Mesenchymal stem cell (in vitro differentiated cells and primary cell): ENCODE data around the gene ZBTB48.
A peak's percentile ranks its signal among the peaks of the same experiment; 100 is the strongest.

Source experiments
- DNase-seq: peaks from one replicate; pipeline ENCODE4 v3.0.0-alpha.2; 2013
- H2AFZ ChIP-seq: one replicate; pipeline ENCODE4 v1.6.1; 2013; ENCODE audit warnings: low read depth, mild to moderate bottlenecking, control low read depth, inconsistent platforms, low read length, moderate library complexity
- H2AK5ac ChIP-seq: 2 replicates; pipeline ENCODE4 v1.6.1; 2013; ENCODE audit warnings: low read length, moderate library complexity, mild to moderate bottlenecking, inconsistent platforms; ENCODE audit not compliant: severe bottlenecking
- H2BK120ac ChIP-seq: one replicate; pipeline ENCODE4 v1.6.1; 2013; ENCODE audit warnings: low read depth, mild to moderate bottlenecking, inconsistent platforms, low read length, moderate library complexity
- H2BK12ac ChIP-seq, 2 experiments: one replicate each; pipeline ENCODE4 v1.6.1; 2013; ENCODE audit warnings: inconsistent platforms in 2 of 2, low read length in 2 of 2, mild to moderate bottlenecking in 2 of 2, moderate library complexity in 2 of 2, control low read depth in 1 of 2
- H2BK15ac ChIP-seq: one replicate; pipeline ENCODE4 v1.6.1; 2013; ENCODE audit warnings: mild to moderate bottlenecking, low read depth, inconsistent platforms; ENCODE audit not compliant: poor library complexity, severe bottlenecking
- H2BK5ac ChIP-seq: 2 replicates; pipeline ENCODE4 v1.6.1; 2013; ENCODE audit warnings: low read depth, mild to moderate bottlenecking, low read length, control low read depth, inconsistent platforms; ENCODE audit not compliant: poor library complexity, severe bottlenecking
- H3K14ac ChIP-seq, 2 experiments: one replicate each; pipeline ENCODE4 v1.6.1; 2013; ENCODE audit warnings: inconsistent platforms in 2 of 2, low read length in 2 of 2, control low read depth in 1 of 2, mild to moderate bottlenecking in 1 of 2, moderate library complexity in 1 of 2
- H3K18ac ChIP-seq, 2 experiments: one replicate each; pipeline ENCODE4 v1.6.1; 2013; ENCODE audit warnings: inconsistent platforms in 2 of 2, low read length in 2 of 2, control low read depth in 1 of 2, low read depth in 1 of 2, mild to moderate bottlenecking in 1 of 2
- H3K23ac ChIP-seq, 2 experiments: one replicate each; pipeline ENCODE4 v1.6.1; 2013; ENCODE audit warnings: inconsistent platforms in 2 of 2, low read length in 2 of 2, mild to moderate bottlenecking in 2 of 2, moderate library complexity in 2 of 2, control low read depth in 1 of 2
- H3K27ac ChIP-seq: 2 replicates; pipeline ENCODE4 v1.5.1; 2013; ENCODE audit warnings: mild to moderate bottlenecking, moderate library complexity, low read length, control low read depth, inconsistent platforms; ENCODE audit not compliant: poor library complexity, severe bottlenecking
- H3K27me3 ChIP-seq, 2 experiments: 2 replicates each; pipeline versions ENCODE4 v1.6.1 to v1.7.0; 2013; ENCODE audit warnings: low read length in 2 of 2, mild to moderate bottlenecking in 2 of 2, moderate library complexity in 2 of 2, control low read depth in 1 of 2, inconsistent platforms in 1 of 2; ENCODE audit not compliant: control insufficient read depth in 1 of 2, insufficient read depth in 1 of 2
- H3K36me3 ChIP-seq, 2 experiments: 2 replicates each; pipeline versions ENCODE4 v1.6.1 to v1.7.0; 2013; ENCODE audit warnings: low read length in 2 of 2, control low read depth in 1 of 2, inconsistent platforms in 1 of 2, low read depth in 1 of 2, mild to moderate bottlenecking in 1 of 2; ENCODE audit not compliant: insufficient read depth in 2 of 2, control insufficient read depth in 1 of 2
- H3K4ac ChIP-seq, 2 experiments: one replicate each; pipeline ENCODE4 v1.6.1; 2013; ENCODE audit warnings: inconsistent platforms in 2 of 2, low read length in 2 of 2, mild to moderate bottlenecking in 2 of 2, moderate library complexity in 2 of 2, control low read depth in 1 of 2, low read depth in 1 of 2
- H3K4me1 ChIP-seq: 2 replicates; pipeline ENCODE4 v1.6.1; 2013; ENCODE audit warnings: low read depth, low read length, control low read depth; ENCODE audit not compliant: control insufficient read depth, insufficient read depth
- H3K4me2 ChIP-seq: 2 replicates; pipeline ENCODE4 v1.6.1; 2013; ENCODE audit warnings: low read length, mild to moderate bottlenecking, inconsistent platforms; ENCODE audit not compliant: poor library complexity, severe bottlenecking
- H3K4me3 ChIP-seq, 2 experiments: 2 replicates each; pipeline versions ENCODE4 v1.5.1 to v1.7.0; 2013; ENCODE audit warnings: low read length in 2 of 2, mild to moderate bottlenecking in 2 of 2, control low read depth in 1 of 2, low read depth in 1 of 2; ENCODE audit not compliant: insufficient read depth in 1 of 2
- H3K79me1 ChIP-seq: replicated peaks from 2 replicates; pipeline ENCODE4 v1.6.1; 2013; ENCODE audit warnings: mild to moderate bottlenecking, control low read depth, low read length, inconsistent platforms; ENCODE audit not compliant: poor library complexity, severe bottlenecking
- H3K9ac ChIP-seq: 2 replicates; pipeline ENCODE4 v1.7.0; 2013; ENCODE audit warnings: mild to moderate bottlenecking, low read length, moderate library complexity
- H3K9me3 ChIP-seq: 2 replicates; pipeline ENCODE4 v1.7.0; 2013; ENCODE audit warnings: mild to moderate bottlenecking, low read length; ENCODE audit not compliant: control insufficient read depth
- H4K8ac ChIP-seq: one replicate; pipeline ENCODE4 v1.6.1; 2013; ENCODE audit warnings: inconsistent platforms, mild to moderate bottlenecking, low read length, moderate library complexity
- H4K91ac ChIP-seq: one replicate; pipeline ENCODE4 v1.6.1; 2013; ENCODE audit warnings: mild to moderate bottlenecking, low read length, inconsistent platforms
- WGBS: methylation state at CpG from one replicate; pipeline ENCODE4 v1.1.7; 2013; ENCODE audit warnings: mixed read lengths; 5-methylcytosine and 5-hydroxymethylcytosine counted together

Gene ZBTB48

DNA sequence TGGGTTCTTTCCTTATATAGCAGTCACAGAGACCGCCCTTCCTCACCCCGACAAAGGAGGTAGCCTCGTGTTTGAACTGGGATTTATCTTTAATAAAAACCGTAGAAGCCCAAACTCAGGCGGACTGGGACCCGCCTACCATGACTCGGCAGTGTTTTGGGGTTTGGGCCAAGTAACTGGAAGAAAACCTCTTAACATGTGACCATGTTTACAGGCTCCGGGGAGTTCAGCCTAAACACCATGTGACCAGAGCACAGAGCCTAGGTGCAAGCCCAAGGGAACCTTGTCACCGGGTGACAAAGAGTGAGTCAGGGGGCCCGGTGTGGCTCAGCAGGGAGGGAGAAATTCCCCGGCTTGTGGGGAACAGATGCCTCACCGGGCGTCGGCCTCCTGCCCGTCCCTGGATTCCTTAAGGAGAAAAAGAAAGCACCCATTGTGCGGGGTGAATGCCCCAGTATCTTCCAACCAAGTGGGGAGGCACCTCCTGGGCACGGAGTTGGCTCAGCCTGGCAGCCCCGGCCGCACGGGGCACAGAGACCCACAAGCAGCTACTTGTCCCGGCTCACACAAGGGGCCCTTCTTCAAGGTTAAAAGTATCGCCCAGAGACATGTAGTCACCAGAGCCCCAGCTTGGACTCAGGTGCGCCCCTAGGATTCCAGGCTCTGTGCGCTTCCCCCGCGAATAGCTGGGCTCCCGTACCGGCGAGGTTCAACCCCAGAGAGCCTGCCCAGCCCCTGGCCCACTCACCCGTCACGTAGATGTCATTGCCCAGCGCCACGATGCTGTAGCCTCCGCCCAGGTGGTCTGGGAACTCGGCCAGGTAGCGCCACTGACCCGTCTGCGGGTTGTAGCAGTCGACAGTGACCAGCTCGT is 21.5 kb downstream of the ZBTB48 start:
- under 1% methylated on average over 40 of the region's 40 CpGs for WGBS
- no peaks in the 10 kb centered on the region for H3K9me3 ChIP-seq
- H3K4me2 ChIP-seq: peak overlapping the region; percentile 97
- H3K4ac ChIP-seq: peak overlapping the region; percentile 76 to 96
- H4K8ac ChIP-seq: no peak overlapping the region
- H2BK120ac ChIP-seq: peak overlapping the region; percentile 29
- H3K4me3 ChIP-seq: peak overlapping the region; percentile 89 to 95
- peaks cover 25% of the 10 kb centered on the region for H3K79me1 ChIP-seq
- no peak overlapping the region for H2AK5ac ChIP-seq
- peak overlapping the region; percentile 55 for H2AFZ ChIP-seq
- H3K4me1 ChIP-seq: peaks cover 40% of the 10 kb centered on the region
- H3K36me3 ChIP-seq: peaks cover 26 to 29% of the 10 kb centered on the region in 2 experiments
- peak overlapping the region; percentile 77 to 99 for H3K18ac ChIP-seq
- H2BK12ac ChIP-seq: peak overlapping the region in 1 of 2 experiments; percentile 95
- H3K27me3 ChIP-seq: no peaks in the 10 kb centered on the region
- no peak overlapping the region for H2BK15ac ChIP-seq
- H2BK5ac ChIP-seq: no peak overlapping the region
- DNase-seq: peak; percentile 94
- peak overlapping the region; percentile 38 for H3K27ac ChIP-seq
- peak overlapping the region; percentile 44 for H4K91ac ChIP-seq
- peak overlapping the region in 1 of 2 experiments; percentile 100 for H3K14ac ChIP-seq
- H3K23ac ChIP-seq: peak overlapping the region in 1 of 2 experiments; percentile 100
- peak overlapping the region; percentile 98 for H3K9ac ChIP-seq

DNA sequence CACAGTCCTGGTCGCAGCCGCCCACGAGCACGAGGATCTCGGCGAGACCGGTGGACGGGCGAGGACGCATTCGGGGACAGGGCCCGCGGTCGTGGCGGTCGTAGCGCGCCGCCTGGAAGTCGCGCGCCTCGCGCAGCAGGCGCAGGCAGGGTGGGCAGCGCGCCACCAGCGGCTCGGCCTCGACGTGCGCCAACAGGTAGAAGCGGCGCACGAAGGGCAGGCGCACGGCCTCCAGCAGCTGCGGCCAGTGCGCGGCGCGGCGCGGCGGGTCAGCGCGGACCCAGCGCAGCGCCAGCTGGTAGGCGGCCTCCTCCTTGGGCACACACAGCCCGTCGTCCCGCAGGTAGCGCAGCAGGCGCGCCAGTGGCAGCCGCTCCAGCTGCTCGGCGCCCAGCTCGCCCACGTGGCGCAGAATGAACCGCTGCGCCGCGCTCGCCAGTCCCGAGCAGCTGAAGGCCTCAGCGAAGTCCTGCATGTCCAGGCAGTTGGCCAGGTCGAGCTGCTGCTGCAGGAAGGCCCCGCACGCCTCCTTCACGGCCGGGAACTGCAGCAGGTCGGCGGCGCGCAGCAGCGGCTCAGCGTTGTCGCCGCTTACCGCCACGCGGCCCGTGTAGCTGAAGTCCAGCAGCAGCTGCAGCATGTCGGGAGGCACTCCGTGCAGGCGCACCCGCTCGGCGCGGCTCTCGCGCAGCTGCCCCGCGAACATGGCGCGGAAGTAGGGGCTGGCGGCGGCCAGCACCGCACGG is 22.3 kb downstream of the ZBTB48 start:
- peaks cover 38% of the 10 kb centered on the region for H3K4me1 ChIP-seq
- H2BK120ac ChIP-seq: peak overlapping the region; percentile 29
- peak overlapping the region; percentile 38 for H3K27ac ChIP-seq
- H3K9me3 ChIP-seq: no peaks in the 10 kb centered on the region
- H3K27me3 ChIP-seq: no peaks in the 10 kb centered on the region
- H3K14ac ChIP-seq: peak overlapping the region in 1 of 2 experiments; percentile 100
- peaks cover 18 to 21% of the 10 kb centered on the region in 2 experiments for H3K36me3 ChIP-seq
- peak overlapping the region; percentile 71 for H2BK15ac ChIP-seq
- under 1% methylated on average over 94 of the region's 103 CpGs for WGBS
- peak overlapping the region; percentile 42 to 95 for H2BK12ac ChIP-seq
- peaks cover 16% of the 10 kb centered on the region for H3K79me1 ChIP-seq
- peak; percentile 72 for DNase-seq
- H3K23ac ChIP-seq: peak overlapping the region; percentile 20 to 100
- peak overlapping the region; percentile 68 for H2AFZ ChIP-seq
- H4K91ac ChIP-seq: peak overlapping the region; percentile 83
- H3K9ac ChIP-seq: peak overlapping the region; percentile 98
- H3K4me2 ChIP-seq: peak overlapping the region; percentile 97
- H3K4ac ChIP-seq: peak overlapping the region; percentile 76 to 96
- no peak overlapping the region for H2AK5ac ChIP-seq
- no peak overlapping the region for H2BK5ac ChIP-seq
- H3K18ac ChIP-seq: peak overlapping the region; percentile 77 to 99
- H4K8ac ChIP-seq: peak overlapping the region; percentile 55
- H3K4me3 ChIP-seq: peak overlapping the region; percentile 89 to 95

DNA sequence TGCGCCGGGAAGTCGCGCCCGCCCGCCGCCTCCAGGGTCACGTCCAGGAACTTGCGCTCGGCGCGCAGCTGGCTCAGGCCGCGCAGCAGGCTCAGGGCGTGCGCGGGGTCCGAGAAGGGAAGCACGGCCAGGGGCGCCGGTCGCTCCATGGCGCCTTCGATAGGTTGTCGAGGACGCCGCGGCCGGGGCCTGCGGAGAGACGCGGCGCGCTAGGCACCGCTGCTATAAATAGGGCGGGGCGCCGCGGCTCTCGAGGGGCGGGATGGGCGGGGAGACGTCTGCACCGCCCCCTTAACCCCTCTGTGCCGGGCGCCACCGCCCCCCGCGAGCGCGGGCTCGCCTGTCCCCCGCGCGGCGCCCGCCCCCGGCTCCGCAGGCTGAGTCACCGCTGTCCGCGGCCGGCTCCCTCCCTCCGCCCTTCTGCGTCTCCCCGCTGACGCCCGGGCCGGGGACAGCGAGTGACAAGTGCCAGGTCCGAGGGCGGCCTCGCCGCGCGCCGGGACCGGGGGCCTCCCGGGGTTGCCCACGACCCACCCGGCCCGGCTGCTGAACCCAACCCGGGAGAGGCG is 23.0 kb downstream of the ZBTB48 start, which contains the start of gene KLHL21:
Gene KLHL21, minus strand, starts transcription at position 201 of the 569 bp plus-strand sequence. Its CDS starts 52 bp downstream, at position 149.
- WGBS: under 1% methylated on average over 58 of the region's 84 CpGs

More for the DNA sequence above, 23.0 kb downstream of the ZBTB48 start, which contains the start of gene KLHL21:
- no peaks in the 10 kb centered on the region for H3K27me3 ChIP-seq
- H4K8ac ChIP-seq: peak within 1 kb of the TSS; percentile 73
- H3K18ac ChIP-seq: peak within 1 kb of the TSS; percentile 77 to 99
- peaks cover 11% of the 10 kb centered on the region for H3K79me1 ChIP-seq
- peak within 1 kb of the TSS; percentile 53 to 100 for H3K23ac ChIP-seq
- peaks cover 38% of the 10 kb centered on the region for H3K4me1 ChIP-seq
- H3K4me3 ChIP-seq: peak within 1 kb of the TSS; percentile 89 to 95
- H3K4me2 ChIP-seq: peak within 1 kb of the TSS; percentile 97
- H3K9me3 ChIP-seq: no peaks in the 10 kb centered on the region
- peak within 1 kb of the TSS; percentile 81 for H2BK5ac ChIP-seq
- H3K4ac ChIP-seq: peak within 1 kb of the TSS; percentile 76 to 96
- H2BK120ac ChIP-seq: peak within 1 kb of the TSS; percentile 91
- H2BK12ac ChIP-seq: peak within 1 kb of the TSS; percentile 42 to 95
- peak; percentile 90 for DNase-seq
- peak within 1 kb of the TSS; percentile 87 for H4K91ac ChIP-seq
- peak within 1 kb of the TSS; percentile 72 for H2AK5ac ChIP-seq
- peaks cover 12 to 14% of the 10 kb centered on the region in 2 experiments for H3K36me3 ChIP-seq
- H3K27ac ChIP-seq: peak within 1 kb of the TSS; percentile 97
- peak within 1 kb of the TSS; percentile 73 for H2BK15ac ChIP-seq
- peak within 1 kb of the TSS; percentile 100 for H3K9ac ChIP-seq
- peak within 1 kb of the TSS in 1 of 2 experiments; percentile 100 for H3K14ac ChIP-seq
- peak within 1 kb of the TSS; percentile 68 for H2AFZ ChIP-seq
